Gastroesophageal sphincter (tissue), 4 donors: ENCODE results near the gene RPEL1. TPM values are rescaled to one million over a fixed set of nuclear protein-coding genes. Genes with fewer than 3 reads are reported as not detected.

Experiments
- ATAC-seq: fragments of 150-250 bp; one replicate; pipeline ENCODE4 v1.9.1; 2016; ENCODE audit warnings: mild to moderate bottlenecking, moderate library complexity
- H3K27ac ChIP-seq, 4 donors: fragments of 200-600 bp; sonication (generic) in 3 of 4; 1 replicate in 3 of 4; 2 replicates in 1 of 4; pipeline ENCODE4 v1.5.1; 2016 to 2019
- H3K27me3 ChIP-seq: fragments of 200-600 bp; sonication (generic); one replicate; pipeline ENCODE4 v1.5.1; 2019
- H3K36me3 ChIP-seq, 2 donors: fragments of 200-600 bp; sonication (generic); one replicate each; pipeline ENCODE4 v1.5.1; 2019; ENCODE audit warnings: control low read depth in 1 of 2
- H3K4me1 ChIP-seq, 3 donors: fragments of 200-600 bp; sonication (generic); 1 replicate in 2 of 3; 2 replicates in 1 of 3; pipeline ENCODE4 v1.5.1; 2016 to 2019; ENCODE audit warnings: control low read depth in 2 of 3
- H3K4me3 ChIP-seq, 2 donors: fragments of 200-600 bp; sonication (generic); one replicate each; pipeline ENCODE4 v1.5.1; 2019; ENCODE audit warnings: mild to moderate bottlenecking in 1 of 2, moderate library complexity in 1 of 2
- H3K9me3 ChIP-seq, 3 donors: fragments of 200-600 bp; sonication (generic); one replicate each; pipeline ENCODE4 v1.5.1; 2017 to 2019; ENCODE audit warnings: control low read depth in 2 of 3
- CTCF ChIP-seq, 4 experiments: fragments of 200-600 bp in 2 of 4; fragments of 450-650 bp in 2 of 4; sonication (generic) in 1 of 4; IDR thresholded peaks; one replicate each; pipeline ENCODE4 v1.5.1; 2017 to 2019; ENCODE audit warnings: antibody characterized with exemption in 4 of 4, mild to moderate bottlenecking in 2 of 4, moderate library complexity in 2 of 4
- EP300 ChIP-seq: sonication (generic); formaldehyde crosslinking; IDR thresholded peaks from one replicate; pipeline ENCODE4 v1.6.1; 2017; ENCODE audit warnings: antibody characterized with exemption, mild to moderate bottlenecking
- POLR2A ChIP-seq, 2 donors: fragments of 450-650 bp; IDR thresholded peaks; one replicate each; pipeline ENCODE4 v1.6.1; 2017; ENCODE audit warnings: antibody characterized with exemption in 2 of 2, mild to moderate bottlenecking in 2 of 2, moderate library complexity in 1 of 2
- POLR2AphosphoS5 ChIP-seq: sonication (generic); formaldehyde crosslinking; IDR thresholded peaks from one replicate; pipeline ENCODE4 v1.6.1; 2017; ENCODE audit warnings: antibody characterized with exemption
- WGBS, 2 donors: methylation state at CpG; one replicate each; pipeline ENCODE4 v1.1.5; 2018; ENCODE audit warnings: low coverage in 1 of 2; 5-methylcytosine and 5-hydroxymethylcytosine counted together
- total RNA-seq, 4 donors: library from RNA; depleted of rRNA; stranded (reverse); fragments of >200 nt; gene quantifications; one replicate each; pipeline ENCODE4 v1.1.0, GENCODE V29; 2016

Gene RPEL1
- total RNA-seq, 4 donors from 2014 or later: not detected

DNA sequence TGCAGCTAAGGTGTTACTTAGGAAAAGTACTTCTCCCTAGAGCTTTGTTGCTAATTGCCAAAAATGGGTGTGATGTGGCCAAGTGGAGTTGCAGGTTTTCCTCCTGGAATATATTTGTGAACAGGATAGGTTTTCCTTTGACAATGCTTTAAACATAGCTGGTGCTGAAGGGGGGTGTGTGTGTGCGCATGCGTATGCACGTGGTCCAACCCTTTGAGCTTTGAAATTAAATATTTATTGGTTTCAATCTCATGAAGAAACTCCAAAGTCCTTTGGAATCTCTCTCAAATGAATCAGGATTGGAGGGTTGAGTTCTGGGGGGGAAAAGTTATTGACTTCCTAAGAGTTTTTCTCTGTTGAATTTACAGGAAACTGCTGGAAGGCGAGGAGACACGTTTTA is 42.3 kb downstream of the RPEL1 start:
- Histone ChIP-seq H3K27ac (no peak overlapping the region), H3K9me3 (peaks cover 0 to 6% (median 0%) of the 10 kb centered on the region in 3 donors), H3K4me1 (no peaks in the 10 kb centered on the region), H3K36me3 (no peaks in the 10 kb centered on the region), H3K4me3 (no peak overlapping the region), H3K27me3 (peaks cover 89% of the 10 kb centered on the region)
- TF ChIP-seq POLR2A (IDR thresholded peaks at IDR 0.05): no peak
- TF ChIP-seq CTCF (IDR thresholded peaks at IDR 0.05): no peak
- TF ChIP-seq POLR2AphosphoS5: no peak
- no peak for TF ChIP-seq EP300
- WGBS, 2 donors: 72 to 81% methylated on average over 5 of the region's 5 CpGs
- ATAC-seq: no peak

DNA sequence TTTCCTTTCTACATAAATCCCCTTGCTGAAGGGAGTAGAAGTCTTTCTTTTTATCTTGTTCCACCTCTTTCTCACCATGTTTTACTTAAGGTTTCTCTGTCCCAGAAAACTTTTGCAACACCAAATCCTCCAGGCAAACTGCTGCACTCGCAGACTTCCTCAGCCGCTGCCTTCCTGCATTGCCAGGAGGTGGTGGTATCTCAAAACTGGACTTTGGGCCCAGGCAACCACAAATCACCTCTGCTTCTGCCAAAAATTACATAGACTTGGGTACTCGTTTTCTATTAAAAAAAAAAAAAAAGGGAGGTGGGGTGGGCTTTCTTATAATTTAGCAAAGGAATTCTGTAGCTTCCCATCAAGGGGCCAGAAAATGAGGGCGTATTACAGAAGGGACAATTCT is 45.9 kb downstream of the RPEL1 start:
- H3K27ac ChIP-seq: no peak overlapping the region
- H3K27me3 ChIP-seq: peaks cover 57% of the 10 kb centered on the region
- peaks cover 0 to 6% (median 0%) of the 10 kb centered on the region in 3 donors for H3K9me3 ChIP-seq
- no peaks in the 10 kb centered on the region for H3K36me3 ChIP-seq
- WGBS, 2 donors: 50 to 63% methylated on average over 3 to 4 of the region's 4 CpGs
- TF ChIP-seq EP300 (no peak), POLR2AphosphoS5 (no peak), POLR2A (IDR thresholded peaks at IDR 0.05) (no peak)
- H3K4me3 ChIP-seq: no peak overlapping the region
- no peaks in the 10 kb centered on the region for H3K4me1 ChIP-seq
- ATAC-seq: no peak

- H3K27ac ChIP-seq: no peak overlapping the region
- no peaks in the 10 kb centered on the region for H3K9me3 ChIP-seq
- no peaks in the 10 kb centered on the region for H3K4me1 ChIP-seq
- TF ChIP-seq EP300: no peak
- TF ChIP-seq POLR2AphosphoS5: no peak
- no peak for TF ChIP-seq POLR2A (IDR thresholded peaks at IDR 0.05)
- no peak for TF ChIP-seq CTCF (IDR thresholded peaks at IDR 0.05)
- no peak overlapping the region for H3K4me3 ChIP-seq
- ATAC-seq: no peak
- peaks cover 24% of the 10 kb centered on the region for H3K27me3 ChIP-seq
- H3K36me3 ChIP-seq: peaks cover 0 to 4% of the 10 kb centered on the region in 2 donors
- 88 to 94% methylated on average over 1 to 2 of the region's 2 CpGs for WGBS, 2 donors
These were observed 49.8 kb downstream of the RPEL1 start for GRCh38 chr10:103295374-103296015.

Other genes starting within 250 kb of the RPEL1 start
- gene NT5C2, start 52.6 kb upstream of the RPEL1 start, total RNA-seq: 10 to 100 TPM; 63.4 to 71.9 (median 71.1) TPM
- 1 to 10 TPM in 3 of 4 donors, under 1 TPM in 1; 0.31 to 1.8 (median 1.2) TPM for gene INA, start 31.3 kb downstream of the RPEL1 start, total RNA-seq
- gene PCGF6, start 105.3 kb downstream of the RPEL1 start, total RNA-seq: 10 to 100 TPM; 11.7 to 19.1 (median 17.1) TPM
- 1 to 10 TPM; 4.0 to 6.7 (median 4.3) TPM for gene TAF5, start 122.1 kb downstream of the RPEL1 start, total RNA-seq
- gene ATP5MK, start 150.6 kb downstream of the RPEL1 start, total RNA-seq: 100 to 1,000 TPM; 321 to 561 (median 470) TPM
- 10 to 100 TPM; 14.3 to 21.7 (median 17.6) TPM for gene PDCD11, start 150.7 kb downstream of the RPEL1 start, total RNA-seq
- 10 to 100 TPM; 30.8 to 69.3 (median 49.6) TPM for gene CALHM2, start 206.5 kb downstream of the RPEL1 start, total RNA-seq
- gene CALHM1, start 213.0 kb downstream of the RPEL1 start, total RNA-seq: not detected
- gene CALHM3, start 233.4 kb downstream of the RPEL1 start, total RNA-seq: not detected
- gene NEURL1, start 247.8 kb downstream of the RPEL1 start, total RNA-seq: under 1 TPM in 3 of 4 donors, not detected in 1; 0.15 to 0.27 (median 0.19) TPM